ENCODE measurements around the gene FSTL3. TPM values are rescaled to one million over a fixed set of nuclear protein-coding genes. Genes with fewer than 3 reads are reported as not detected.

The FSTL3 gene
- total and polyA plus RNA-seq, 4 donors: 2.2 to 8.4 (median 6.0) TPM

DNA sequence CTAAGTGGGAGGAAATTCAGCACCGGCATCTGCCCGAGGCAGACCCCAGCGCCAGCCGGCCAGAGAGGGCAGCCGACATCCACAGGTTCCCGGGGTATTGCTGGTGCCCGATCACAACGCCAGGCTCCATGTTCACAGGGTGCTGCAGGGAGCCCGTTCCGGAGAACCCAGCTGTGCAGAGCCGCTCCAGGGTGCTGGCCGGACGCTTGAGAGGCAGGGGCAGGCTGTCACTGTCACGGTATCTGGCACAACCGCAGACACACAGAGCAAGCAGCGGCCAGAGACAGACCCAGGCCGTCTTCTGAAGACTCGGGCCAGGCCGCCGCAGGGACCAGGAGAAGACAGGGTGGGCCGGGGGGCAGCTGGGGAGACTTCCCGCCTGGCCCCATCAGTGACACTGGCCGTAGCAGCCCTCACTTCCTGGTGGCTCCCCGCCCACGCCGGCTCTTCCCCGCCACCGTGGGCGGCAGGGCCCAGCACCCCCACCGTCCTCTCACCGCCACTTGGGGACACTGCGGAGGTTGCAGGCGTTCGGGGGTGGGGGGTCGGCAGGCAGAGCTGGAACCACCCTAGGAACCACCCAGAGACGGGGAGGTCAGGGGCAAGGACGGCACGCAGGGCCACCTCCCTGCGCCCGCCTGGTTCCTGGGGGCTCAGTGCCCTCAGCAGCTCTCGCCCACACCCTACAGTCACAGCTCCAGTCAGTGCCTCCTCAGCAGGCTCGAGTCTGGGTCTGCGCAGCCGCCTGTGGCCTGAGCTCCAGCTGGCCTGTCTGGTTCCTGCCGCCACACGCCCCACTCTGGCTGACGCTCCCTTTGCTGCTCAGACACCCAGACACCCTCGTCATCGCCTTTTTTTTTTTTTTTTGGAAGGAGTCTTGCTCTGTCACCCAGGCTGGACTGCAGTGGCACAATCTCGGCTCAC, 17.0 kb upstream of the FSTL3 start:
- H3K27me3 ChIP-seq (ENCODE audit: control insufficient read depth in 4 of 4, insufficient read depth in 4 of 4, low read length in 3 of 4): no peaks in the 10 kb centered on the region
- H3K27ac ChIP-seq (ENCODE audit: low read depth in 1 of 2, low read length in 2 of 2): peak overlapping the region; percentile 89 to 96
- peak overlapping the region in 2 of 3 donors; percentile 2 to 16 for H3K4me3 ChIP-seq (ENCODE audit: low read depth in 1 of 3, low read length in 3 of 3)
- peak overlapping the region in 1 of 2 donors; percentile 10 for H3K9ac ChIP-seq (ENCODE audit: low read depth in 1 of 2, low read length in 2 of 2)
- no peak for DNase-seq (ENCODE audit: low spot score)
- peaks cover 28 to 63% (median 49%) of the 10 kb centered on the region in 4 donors for H3K4me1 ChIP-seq (ENCODE audit: control insufficient read depth in 4 of 4, insufficient read depth in 4 of 4, low read length in 3 of 4)
- no peaks in the 10 kb centered on the region for H3K9me3 ChIP-seq (ENCODE audit: control insufficient read depth in 4 of 4, low read length in 3 of 4)
- TF ChIP-seq, protein P1, sequence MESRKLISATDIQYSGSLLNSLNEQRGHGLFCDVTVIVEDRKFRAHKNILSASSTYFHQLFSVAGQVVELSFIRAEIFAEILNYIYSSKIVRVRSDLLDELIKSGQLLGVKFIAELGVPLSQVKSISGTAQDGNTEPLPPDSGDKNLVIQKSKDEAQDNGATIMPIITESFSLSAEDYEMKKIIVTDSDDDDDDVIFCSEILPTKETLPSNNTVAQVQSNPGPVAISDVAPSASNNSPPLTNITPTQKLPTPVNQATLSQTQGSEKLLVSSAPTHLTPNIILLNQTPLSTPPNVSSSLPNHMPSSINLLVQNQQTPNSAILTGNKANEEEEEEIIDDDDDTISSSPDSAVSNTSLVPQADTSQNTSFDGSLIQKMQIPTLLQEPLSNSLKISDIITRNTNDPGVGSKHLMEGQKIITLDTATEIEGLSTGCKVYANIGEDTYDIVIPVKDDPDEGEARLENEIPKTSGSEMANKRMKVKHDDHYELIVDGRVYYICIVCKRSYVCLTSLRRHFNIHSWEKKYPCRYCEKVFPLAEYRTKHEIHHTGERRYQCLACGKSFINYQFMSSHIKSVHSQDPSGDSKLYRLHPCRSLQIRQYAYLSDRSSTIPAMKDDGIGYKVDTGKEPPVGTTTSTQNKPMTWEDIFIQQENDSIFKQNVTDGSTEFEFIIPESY (IDR thresholded peaks at IDR 0.05): no peak
- TF ChIP-seq, protein P2, sequence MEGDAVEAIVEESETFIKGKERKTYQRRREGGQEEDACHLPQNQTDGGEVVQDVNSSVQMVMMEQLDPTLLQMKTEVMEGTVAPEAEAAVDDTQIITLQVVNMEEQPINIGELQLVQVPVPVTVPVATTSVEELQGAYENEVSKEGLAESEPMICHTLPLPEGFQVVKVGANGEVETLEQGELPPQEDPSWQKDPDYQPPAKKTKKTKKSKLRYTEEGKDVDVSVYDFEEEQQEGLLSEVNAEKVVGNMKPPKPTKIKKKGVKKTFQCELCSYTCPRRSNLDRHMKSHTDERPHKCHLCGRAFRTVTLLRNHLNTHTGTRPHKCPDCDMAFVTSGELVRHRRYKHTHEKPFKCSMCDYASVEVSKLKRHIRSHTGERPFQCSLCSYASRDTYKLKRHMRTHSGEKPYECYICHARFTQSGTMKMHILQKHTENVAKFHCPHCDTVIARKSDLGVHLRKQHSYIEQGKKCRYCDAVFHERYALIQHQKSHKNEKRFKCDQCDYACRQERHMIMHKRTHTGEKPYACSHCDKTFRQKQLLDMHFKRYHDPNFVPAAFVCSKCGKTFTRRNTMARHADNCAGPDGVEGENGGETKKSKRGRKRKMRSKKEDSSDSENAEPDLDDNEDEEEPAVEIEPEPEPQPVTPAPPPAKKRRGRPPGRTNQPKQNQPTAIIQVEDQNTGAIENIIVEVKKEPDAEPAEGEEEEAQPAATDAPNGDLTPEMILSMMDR (IDR thresholded peaks at IDR 0.05; ENCODE audit: low read depth, low read length, missing input control): no peak
- TF ChIP-seq, protein P3, sequence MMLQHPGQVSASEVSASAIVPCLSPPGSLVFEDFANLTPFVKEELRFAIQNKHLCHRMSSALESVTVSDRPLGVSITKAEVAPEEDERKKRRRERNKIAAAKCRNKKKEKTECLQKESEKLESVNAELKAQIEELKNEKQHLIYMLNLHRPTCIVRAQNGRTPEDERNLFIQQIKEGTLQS (IDR thresholded peaks at IDR 0.05): no peak
- TF ChIP-seq TAF1 (conservative IDR thresholded peaks at IDR 0.05): no peak
- no peak for TF ChIP-seq SP1 (IDR thresholded peaks at IDR 0.05)
- TF ChIP-seq HNF4A (conservative IDR thresholded peaks at IDR 0.05): no peak
- TF ChIP-seq YY1 (IDR thresholded peaks at IDR 0.05): no peak
- TF ChIP-seq FOXA2 (IDR thresholded peaks at IDR 0.05): no peak
- no peak for TF ChIP-seq RXRA (IDR thresholded peaks at IDR 0.05)
- no peak for TF ChIP-seq NR2F2 (IDR thresholded peaks at IDR 0.05)
- TF ChIP-seq, protein P4, sequence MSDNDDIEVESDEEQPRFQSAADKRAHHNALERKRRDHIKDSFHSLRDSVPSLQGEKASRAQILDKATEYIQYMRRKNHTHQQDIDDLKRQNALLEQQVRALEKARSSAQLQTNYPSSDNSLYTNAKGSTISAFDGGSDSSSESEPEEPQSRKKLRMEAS (IDR thresholded peaks at IDR 0.05): no peak
- TF ChIP-seq RAD21 (IDR thresholded peaks at IDR 0.05): no peak
- no peak for TF ChIP-seq FOXA1 (IDR thresholded peaks at IDR 0.05)
- TF ChIP-seq JUND (IDR thresholded peaks at IDR 0.05): no peak
- TF ChIP-seq GABPA (IDR thresholded peaks at IDR 0.05 in 1 of 2, conservative IDR thresholded peaks at IDR 0.05 in 1 of 2): no peak
- TF ChIP-seq, protein P5, sequence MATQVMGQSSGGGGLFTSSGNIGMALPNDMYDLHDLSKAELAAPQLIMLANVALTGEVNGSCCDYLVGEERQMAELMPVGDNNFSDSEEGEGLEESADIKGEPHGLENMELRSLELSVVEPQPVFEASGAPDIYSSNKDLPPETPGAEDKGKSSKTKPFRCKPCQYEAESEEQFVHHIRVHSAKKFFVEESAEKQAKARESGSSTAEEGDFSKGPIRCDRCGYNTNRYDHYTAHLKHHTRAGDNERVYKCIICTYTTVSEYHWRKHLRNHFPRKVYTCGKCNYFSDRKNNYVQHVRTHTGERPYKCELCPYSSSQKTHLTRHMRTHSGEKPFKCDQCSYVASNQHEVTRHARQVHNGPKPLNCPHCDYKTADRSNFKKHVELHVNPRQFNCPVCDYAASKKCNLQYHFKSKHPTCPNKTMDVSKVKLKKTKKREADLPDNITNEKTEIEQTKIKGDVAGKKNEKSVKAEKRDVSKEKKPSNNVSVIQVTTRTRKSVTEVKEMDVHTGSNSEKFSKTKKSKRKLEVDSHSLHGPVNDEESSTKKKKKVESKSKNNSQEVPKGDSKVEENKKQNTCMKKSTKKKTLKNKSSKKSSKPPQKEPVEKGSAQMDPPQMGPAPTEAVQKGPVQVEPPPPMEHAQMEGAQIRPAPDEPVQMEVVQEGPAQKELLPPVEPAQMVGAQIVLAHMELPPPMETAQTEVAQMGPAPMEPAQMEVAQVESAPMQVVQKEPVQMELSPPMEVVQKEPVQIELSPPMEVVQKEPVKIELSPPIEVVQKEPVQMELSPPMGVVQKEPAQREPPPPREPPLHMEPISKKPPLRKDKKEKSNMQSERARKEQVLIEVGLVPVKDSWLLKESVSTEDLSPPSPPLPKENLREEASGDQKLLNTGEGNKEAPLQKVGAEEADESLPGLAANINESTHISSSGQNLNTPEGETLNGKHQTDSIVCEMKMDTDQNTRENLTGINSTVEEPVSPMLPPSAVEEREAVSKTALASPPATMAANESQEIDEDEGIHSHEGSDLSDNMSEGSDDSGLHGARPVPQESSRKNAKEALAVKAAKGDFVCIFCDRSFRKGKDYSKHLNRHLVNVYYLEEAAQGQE (IDR thresholded peaks at IDR 0.05): no peak
- no peak for TF ChIP-seq HNF4G (IDR thresholded peaks at IDR 0.05)
- no peak for TF ChIP-seq EGR1 (IDR thresholded peaks at IDR 0.05; ENCODE audit: low read depth in 2 of 2)
- H3K36me3 ChIP-seq (ENCODE audit: control insufficient read depth in 4 of 4, insufficient read depth in 3 of 4, low read depth in 1 of 4, low read length in 3 of 4): no peaks in the 10 kb centered on the region
- 44% methylated on average over 50 of the region's 50 CpGs for WGBS
